HEK293 (cell line): ENCODE measurements around the gene ITGAL.

Experiments
- CTCF ChIA-PET: fragments of 350-600 bp; formaldehyde crosslinking; extraction: SDS; loops from one replicate; lab custom pipeline; 2021; ENCODE audit warnings: antibody characterized with exemption; lab: Yijun Ruan, JAX
- POLR2A ChIA-PET: fragments of 300-600 bp; formaldehyde crosslinking; extraction: SDS; loops from one replicate; lab custom pipeline; 2020; ENCODE audit warnings: antibody characterized with exemption, inconsistent platforms; lab: Yijun Ruan, JAX
- H3K27ac ChIP-seq: fragments of 200-500 bp; sonication (Bioruptor generic); 2 replicates; pipeline ENCODE4 v1.5.1; 2014; ENCODE audit warnings: low read depth, low read length, control low read depth, inconsistent platforms; ENCODE audit errors: extremely low read depth
- H3K36me3 ChIP-seq, 2 experiments: fragments of 200-500 bp in 1 of 2; sonication (Bioruptor generic) in 1 of 2; 1 replicate in 1 of 2; 2 replicates in 1 of 2; pipeline ENCODE4 v1.5.1; 2014 to 2017; ENCODE audit warnings: inconsistent platforms in 2 of 2, low read length in 2 of 2; ENCODE audit not compliant: control insufficient read depth in 2 of 2, insufficient read depth in 1 of 2
- H3K4me1 ChIP-seq: fragments of 200-500 bp; sonication (Bioruptor generic); 2 replicates; pipeline ENCODE4 v1.5.1; 2014; ENCODE audit warnings: mild to moderate bottlenecking, low read length, inconsistent platforms; ENCODE audit not compliant: control insufficient read depth, insufficient read depth
- H3K4me3 ChIP-seq: 2 replicates; pipeline ENCODE4 v1.5.1; 2011; ENCODE audit warnings: low read depth, mild to moderate bottlenecking, control low read depth, low read length, moderate library complexity
- H3K9me3 ChIP-seq: fragments of 200-500 bp; sonication (Bioruptor generic); 2 replicates; pipeline ENCODE4 v1.5.1; 2014; ENCODE audit warnings: low read depth, low read length, inconsistent platforms; ENCODE audit not compliant: control insufficient read depth, insufficient read depth
- CTCF ChIP-seq: fragments of 450-650 bp; formaldehyde crosslinking; IDR thresholded peaks from 2 replicates; pipeline ENCODE4 v1.5.1; 2016; ENCODE audit warnings: missing biosample characterization, missing genetic modification characterization
- EGR2 ChIP-seq: fragments of 450-650 bp; formaldehyde crosslinking; IDR thresholded peaks from 2 replicates; pipeline ENCODE4 v1.5.1; 2016; ENCODE audit warnings: low read depth, missing biosample characterization, missing genetic modification characterization
- GLI2 ChIP-seq: fragments of 450-650 bp; formaldehyde crosslinking; IDR thresholded peaks from 2 replicates; pipeline ENCODE4; 2017; ENCODE audit warnings: missing biosample characterization, missing genetic modification characterization, low read depth, borderline replicate concordance
- HIC1 ChIP-seq: fragments of 450-650 bp; formaldehyde crosslinking; IDR thresholded peaks from 2 replicates; pipeline ENCODE4 v1.5.1; 2016; ENCODE audit warnings: missing biosample characterization, missing genetic modification characterization
- RBAK ChIP-seq: fragments of 450-650 bp; formaldehyde crosslinking; IDR thresholded peaks from 2 replicates; pipeline ENCODE4 v1.5.1; 2016; ENCODE audit warnings: missing biosample characterization, missing genetic modification characterization
- SETDB1 ChIP-seq: IDR thresholded peaks from one replicate; pipeline ENCODE4 v1.6.1; 2017; ENCODE audit warnings: mild to moderate bottlenecking, low read length, moderate library complexity, mixed read lengths; ENCODE audit not compliant: insufficient read length
- ZBTB7A ChIP-seq: fragments of 450-650 bp; formaldehyde crosslinking; IDR thresholded peaks from 2 replicates; pipeline ENCODE4 v1.5.1; 2016; ENCODE audit warnings: low read depth, missing biosample characterization, missing genetic modification characterization
- ZEB2 ChIP-seq: fragments of 450-650 bp; formaldehyde crosslinking; IDR thresholded peaks from 2 replicates; pipeline ENCODE4 v1.5.1; 2016; ENCODE audit warnings: missing biosample characterization, missing genetic modification characterization
- ZFHX2 ChIP-seq: fragments of 450-650 bp; formaldehyde crosslinking; conservative IDR thresholded peaks from 2 replicates; pipeline ENCODE4 v1.5.1; 2016; ENCODE audit warnings: missing biosample characterization, missing genetic modification characterization
- ZIC2 ChIP-seq: fragments of 450-650 bp; formaldehyde crosslinking; IDR thresholded peaks from 2 replicates; pipeline ENCODE4 v1.5.1; 2016; ENCODE audit warnings: missing biosample characterization, missing genetic modification characterization
- ZNF121 ChIP-seq: fragments of 450-650 bp; formaldehyde crosslinking; IDR thresholded peaks from 2 replicates; pipeline ENCODE4 v1.5.1; 2016; ENCODE audit warnings: missing biosample characterization, missing genetic modification characterization
- ZNF274 ChIP-seq, 2 experiments: fragments of 200-500 bp in 1 of 2; fragments of 450-650 bp in 1 of 2; sonication (Bioruptor generic) in 1 of 2; formaldehyde crosslinking in 1 of 2; IDR thresholded peaks; 2 replicates each; pipeline versions ENCODE4 v1.5.1 to v1.6.1; 2014 to 2016; ENCODE audit warnings: borderline replicate concordance in 1 of 2, inconsistent platforms in 1 of 2, low read length in 1 of 2, missing biosample characterization in 1 of 2, missing genetic modification characterization in 1 of 2
- ZNF324 ChIP-seq: fragments of 450-650 bp; formaldehyde crosslinking; IDR thresholded peaks from 2 replicates; pipeline ENCODE4 v1.5.1; 2016; ENCODE audit warnings: missing biosample characterization, missing genetic modification characterization
- ZNF362 ChIP-seq: fragments of 450-650 bp; formaldehyde crosslinking; IDR thresholded peaks from 2 replicates; pipeline ENCODE4 v1.5.1; 2016; ENCODE audit warnings: missing biosample characterization, missing genetic modification characterization
- ZNF398 ChIP-seq: fragments of 450-650 bp; formaldehyde crosslinking; IDR thresholded peaks from 2 replicates; pipeline ENCODE4 v1.5.1; 2017; ENCODE audit warnings: missing biosample characterization, missing genetic modification characterization
- ZNF48 ChIP-seq: fragments of 450-650 bp; formaldehyde crosslinking; IDR thresholded peaks from 2 replicates; pipeline ENCODE4 v1.5.1; 2016; ENCODE audit warnings: missing biosample characterization, missing genetic modification characterization
- ZNF521 ChIP-seq: fragments of 450-650 bp; formaldehyde crosslinking; IDR thresholded peaks from 2 replicates; pipeline ENCODE4 v1.5.1; 2017; ENCODE audit warnings: missing biosample characterization, mild to moderate bottlenecking, missing genetic modification characterization
- ZNF555 ChIP-seq: fragments of 450-650 bp; formaldehyde crosslinking; conservative IDR thresholded peaks from 2 replicates; pipeline ENCODE4 v1.5.1; 2017; ENCODE audit warnings: missing biosample characterization, mild to moderate bottlenecking, missing genetic modification characterization, inconsistent platforms
- ZNF561 ChIP-seq: fragments of 450-650 bp; IDR thresholded peaks from 2 replicates; pipeline ENCODE4 v1.5.1; 2018; ENCODE audit warnings: missing biosample characterization, missing genetic modification characterization, borderline replicate concordance
- ZNF623 ChIP-seq: fragments of 450-650 bp; formaldehyde crosslinking; IDR thresholded peaks from 2 replicates; pipeline ENCODE4 v1.5.1; 2016; ENCODE audit warnings: missing biosample characterization, missing genetic modification characterization
- ZNF626 ChIP-seq: fragments of 450-650 bp; sonication (Bioruptor Pico); formaldehyde crosslinking; IDR thresholded peaks from 2 replicates; pipeline ENCODE4 v1.5.1; 2018; ENCODE audit warnings: missing biosample characterization, missing genetic modification characterization, inconsistent platforms
- ZNF629 ChIP-seq: fragments of 450-650 bp; formaldehyde crosslinking; IDR thresholded peaks from 2 replicates; pipeline ENCODE4 v1.5.1; 2017; ENCODE audit warnings: missing biosample characterization, missing genetic modification characterization
- ZNF670 ChIP-seq: fragments of 450-650 bp; formaldehyde crosslinking; IDR thresholded peaks from 2 replicates; pipeline ENCODE4 v1.5.1; 2016; ENCODE audit warnings: missing biosample characterization, missing genetic modification characterization, low read depth
- ZNF843 ChIP-seq: fragments of 450-650 bp; formaldehyde crosslinking; IDR thresholded peaks from 2 replicates; pipeline ENCODE4 v1.5.1; 2016; ENCODE audit warnings: missing biosample characterization, missing genetic modification characterization
- TF ChIP-seq, protein P1 (sequence below): fragments of 450-650 bp; formaldehyde crosslinking; IDR thresholded peaks from 2 replicates; pipeline ENCODE4 v1.5.1; 2016; ENCODE audit warnings: missing biosample characterization, missing genetic modification characterization
- TF ChIP-seq, protein P2 (sequence below): fragments of 450-650 bp; formaldehyde crosslinking; IDR thresholded peaks from 2 replicates; pipeline ENCODE4 v1.5.1; 2016; ENCODE audit warnings: missing biosample characterization, missing genetic modification characterization

Gene ITGAL

DNA sequence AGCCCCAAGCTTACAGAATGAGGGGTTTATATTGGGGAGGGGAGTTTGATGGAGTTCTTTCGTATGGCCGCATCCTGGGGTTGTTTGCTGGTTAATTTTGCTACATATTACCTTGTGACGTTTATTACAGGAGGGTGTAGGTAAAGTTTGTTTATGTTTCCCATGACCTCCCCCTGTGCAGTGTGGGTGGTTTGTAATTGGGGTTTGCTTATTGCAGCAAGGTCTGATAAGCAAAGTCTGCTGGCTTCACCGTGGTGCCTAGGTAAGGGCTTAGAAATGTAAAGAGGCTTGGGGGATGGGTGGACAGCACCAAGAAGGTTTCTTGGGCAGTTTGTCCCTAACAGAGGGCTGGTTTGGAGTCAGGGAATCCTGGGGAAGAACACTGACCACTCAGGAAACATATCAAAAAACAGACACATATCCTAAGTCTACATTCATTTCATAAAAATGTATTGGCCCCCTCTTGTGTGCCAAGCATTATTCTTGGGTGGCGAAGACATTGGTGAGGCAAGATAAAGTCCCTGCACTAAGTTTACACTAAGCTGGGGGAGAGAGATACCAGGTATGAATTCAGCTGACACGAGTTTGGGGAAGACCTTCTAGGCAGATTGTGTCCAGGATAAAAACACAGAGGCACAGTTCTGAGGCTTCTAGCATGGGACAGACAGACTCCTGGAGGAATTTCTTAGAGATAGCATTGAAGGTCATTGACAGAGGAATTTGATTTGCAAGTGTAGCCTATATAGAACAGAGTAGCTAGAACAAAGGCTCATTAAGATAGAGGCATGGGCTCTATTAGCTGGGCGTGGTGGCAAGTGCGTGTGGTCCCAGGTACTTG is 76.1 kb downstream of the ITGAL start:
- Histone ChIP-seq H3K4me1 (peaks cover 11% of the 10 kb centered on the region), H3K9me3 (no peaks in the 10 kb centered on the region), H3K36me3 (peaks cover 0 to 9% of the 10 kb centered on the region in 2 experiments; a peak in 1 of 3 replicates), H3K27ac (no peak overlapping the region), H3K4me3 (no peak overlapping the region)
- POLR2A ChIA-PET: interaction anchor here (0.9 to 1.3 kb wide), 3 partner anchors 10 to 22 kb away, joined by 3 to 13 read pairs (median 3); partner anchors contain the start of gene ZNF764
- CTCF ChIA-PET: interaction anchor here (0.7 to 2.6 kb wide), 3 partner anchors 13 to 127 kb away, joined by 3 to 6 read pairs (median 3); no protein-coding TSS in a partner anchor
- TF ChIP-seq CTCF (tag by site-specific recombination): no peak
- no peak for TF ChIP-seq ZNF48 (tag by site-specific recombination)
- TF ChIP-seq ZNF626 (tag by site-specific recombination): no peak
- TF ChIP-seq ZNF274 (IDR thresholded peaks at IDR 0.05; ENCODE audit: low read length): no peak
- TF ChIP-seq ZNF274 (tag by site-specific recombination; IDR thresholded peaks at IDR 0.05; ENCODE audit: borderline replicate concordance): no peak
- no peak for TF ChIP-seq ZNF324 (tag by site-specific recombination)
- TF ChIP-seq ZNF629 (tag by site-specific recombination): 0 out of 2 replicates have a peak, but pooled peaks have one; percentile 31
- TF ChIP-seq ZNF521: no peak
- no peak for TF ChIP-seq ZBTB7A (tag by site-specific recombination)
- no peak for TF ChIP-seq ZNF555 (tag by site-specific recombination)
- no peak for TF ChIP-seq ZNF670 (tag by site-specific recombination)
- no peak for TF ChIP-seq GLI2
- TF ChIP-seq ZIC2 (tag by site-specific recombination): peak; percentile 47; the same call in 1 of the 2 replicates
- 0 out of 2 replicates have a peak, but pooled peaks have one; percentile 27 for TF ChIP-seq ZEB2 (tag by site-specific recombination)
- TF ChIP-seq ZNF121: no peak
- TF ChIP-seq ZFHX2 (tag by site-specific recombination): peak; percentile 78
- no peak for TF ChIP-seq ZNF561
- TF ChIP-seq, protein P1, sequence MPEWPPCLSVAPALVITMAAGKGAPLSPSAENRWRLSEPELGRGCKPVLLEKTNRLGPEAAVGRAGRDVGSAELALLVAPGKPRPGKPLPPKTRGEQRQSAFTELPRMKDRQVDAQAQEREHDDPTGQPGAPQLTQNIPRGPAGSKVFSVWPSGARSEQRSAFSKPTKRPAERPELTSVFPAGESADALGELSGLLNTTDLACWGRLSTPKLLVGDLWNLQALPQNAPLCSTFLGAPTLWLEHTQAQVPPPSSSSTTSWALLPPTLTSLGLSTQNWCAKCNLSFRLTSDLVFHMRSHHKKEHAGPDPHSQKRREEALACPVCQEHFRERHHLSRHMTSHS (tag by site-specific recombination): no peak
- TF ChIP-seq RBAK (tag by site-specific recombination): no peak
- TF ChIP-seq, protein P2, sequence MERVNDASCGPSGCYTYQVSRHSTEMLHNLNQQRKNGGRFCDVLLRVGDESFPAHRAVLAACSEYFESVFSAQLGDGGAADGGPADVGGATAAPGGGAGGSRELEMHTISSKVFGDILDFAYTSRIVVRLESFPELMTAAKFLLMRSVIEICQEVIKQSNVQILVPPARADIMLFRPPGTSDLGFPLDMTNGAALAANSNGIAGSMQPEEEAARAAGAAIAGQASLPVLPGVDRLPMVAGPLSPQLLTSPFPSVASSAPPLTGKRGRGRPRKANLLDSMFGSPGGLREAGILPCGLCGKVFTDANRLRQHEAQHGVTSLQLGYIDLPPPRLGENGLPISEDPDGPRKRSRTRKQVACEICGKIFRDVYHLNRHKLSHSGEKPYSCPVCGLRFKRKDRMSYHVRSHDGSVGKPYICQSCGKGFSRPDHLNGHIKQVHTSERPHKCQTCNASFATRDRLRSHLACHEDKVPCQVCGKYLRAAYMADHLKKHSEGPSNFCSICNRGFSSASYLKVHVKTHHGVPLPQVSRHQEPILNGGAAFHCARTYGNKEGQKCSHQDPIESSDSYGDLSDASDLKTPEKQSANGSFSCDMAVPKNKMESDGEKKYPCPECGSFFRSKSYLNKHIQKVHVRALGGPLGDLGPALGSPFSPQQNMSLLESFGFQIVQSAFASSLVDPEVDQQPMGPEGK (tag by site-specific recombination): peak; percentile 49; the same call in 1 of the 2 replicates
- TF ChIP-seq SETDB1: no peak
- TF ChIP-seq EGR2 (tag by site-specific recombination): peak; percentile 76
- TF ChIP-seq ZNF362 (tag by site-specific recombination): no peak
- TF ChIP-seq ZNF843: no peak; the same call in 1 of the 2 replicates
- peak; percentile 48; the same call in 1 of the 2 replicates for TF ChIP-seq ZNF398 (tag by site-specific recombination)
- TF ChIP-seq HIC1 (tag by site-specific recombination): no peak
- TF ChIP-seq ZNF623 (tag by site-specific recombination): 0 out of 2 replicates have a peak, but pooled peaks have one; percentile 14
